ENCODE results near the gene TMC2.
"Not testable (repeated sequence)": the region's sequence is repeated elsewhere in the genome, so short reads cannot be mapped to it uniquely, and the experiment has no call there.

The TMC2 gene

DNA sequence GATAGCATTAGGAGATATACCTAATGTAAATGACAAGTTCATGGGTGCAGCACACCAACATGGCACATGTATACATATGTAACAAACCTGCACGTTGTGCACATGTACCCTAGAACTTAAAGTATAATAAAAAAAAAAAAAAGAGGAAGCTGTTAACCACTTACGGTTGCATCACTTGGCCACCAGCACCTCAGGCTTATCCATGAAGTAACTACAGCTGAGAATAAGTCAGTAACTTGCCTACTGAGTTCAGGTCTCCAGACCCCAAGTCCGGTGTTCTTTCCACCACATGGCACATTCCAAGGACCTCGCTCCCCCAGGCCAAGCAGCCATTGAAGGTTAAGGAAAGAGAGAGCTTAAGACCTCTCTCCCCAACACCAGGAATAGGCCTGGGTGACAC lies 148.4 kb downstream of the TMC2 start:
- Histone ChIP-seq H3K14ac (ENCODE audit: low read length) (peak overlapping the region; percentile 38), H3K27me3 (ENCODE audit: control insufficient read depth in 3 of 3, insufficient read depth in 3 of 3, low read depth in 1 of 3, low read length in 3 of 3) (peaks cover 0 to 22% (median 12%) of the 10 kb centered on the region in 3 experiments)
- H2BK15ac ChIP-seq (ENCODE audit: low read length); H3K4me3 ChIP-seq (ENCODE audit: low read length in 2 of 2); H4K8ac ChIP-seq (ENCODE audit: low read depth, low read length); H3K18ac ChIP-seq (ENCODE audit: low read length); H3K9me3 ChIP-seq (replicated peaks in 1 of 2; ENCODE audit: control insufficient read depth in 2 of 2, insufficient read depth in 1 of 2, low read depth in 1 of 2, low read length in 2 of 2); H3K4me1 ChIP-seq (ENCODE audit: control insufficient read depth in 2 of 2, insufficient read depth in 1 of 2, low read depth in 1 of 2, low read length in 2 of 2); H3K4ac ChIP-seq (ENCODE audit: low read length); H3K23ac ChIP-seq (ENCODE audit: low read depth, low read length, poor library complexity); H2AFZ ChIP-seq (ENCODE audit: low read length); H3K36me3 ChIP-seq (replicated peaks in 1 of 2; ENCODE audit: control insufficient read depth in 2 of 2, insufficient read depth in 2 of 2, low read length in 2 of 2); H3K27ac ChIP-seq (replicated peaks; ENCODE audit: low read length); H4K91ac ChIP-seq (ENCODE audit: low read depth, low read length, poor library complexity); DNase-seq (ENCODE audit: low spot score); H2BK120ac ChIP-seq (ENCODE audit: low read depth, low read length); H3K4me2 ChIP-seq (ENCODE audit: insufficient read depth, low read length, poor library complexity, severe bottlenecking); H3K79me1 ChIP-seq (ENCODE audit: low read depth, low read length); H2BK5ac ChIP-seq (ENCODE audit: low read length); H3K9ac ChIP-seq (ENCODE audit: low read depth, low read length, poor library complexity); H2AK5ac ChIP-seq (ENCODE audit: low read depth, low read length); H2BK12ac ChIP-seq (ENCODE audit: low read length): not testable (repeated sequence)
- WGBS, 2 donors (ENCODE audit: extremely low coverage in 2 of 2, insufficient read length in 2 of 2, insufficient replicate concordance in 1 of 2) = no CpG with 5 or more reads among the region's 4 CpGs

DNA sequence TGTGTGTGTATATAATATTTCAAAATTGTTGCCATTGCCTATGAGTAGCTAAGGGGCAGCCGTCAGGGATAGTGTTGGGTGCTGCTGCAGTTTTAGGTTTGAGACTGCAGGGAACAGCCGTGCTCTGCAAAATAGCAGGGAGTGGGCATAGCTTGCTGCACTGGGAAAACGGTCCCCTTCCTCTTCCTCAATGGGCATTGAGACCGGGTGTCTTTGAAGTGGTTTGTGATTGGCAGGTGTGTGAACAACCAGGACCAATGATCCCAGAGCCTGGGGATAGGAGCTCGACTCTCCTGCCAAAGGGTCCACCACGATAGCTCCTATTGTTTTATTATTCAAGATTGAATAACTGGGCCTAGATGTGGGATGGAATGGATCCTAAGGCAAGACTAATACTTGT lies 151.1 kb downstream of the TMC2 start:
- no peak overlapping the region for H3K14ac ChIP-seq (ENCODE audit: low read length)
- no CpG with 5 or more reads among the region's 6 CpGs for WGBS, 2 donors (ENCODE audit: extremely low coverage in 2 of 2, insufficient read length in 2 of 2, insufficient replicate concordance in 1 of 2)
- H2BK5ac ChIP-seq (ENCODE audit: low read length) = no peak overlapping the region

DNA sequence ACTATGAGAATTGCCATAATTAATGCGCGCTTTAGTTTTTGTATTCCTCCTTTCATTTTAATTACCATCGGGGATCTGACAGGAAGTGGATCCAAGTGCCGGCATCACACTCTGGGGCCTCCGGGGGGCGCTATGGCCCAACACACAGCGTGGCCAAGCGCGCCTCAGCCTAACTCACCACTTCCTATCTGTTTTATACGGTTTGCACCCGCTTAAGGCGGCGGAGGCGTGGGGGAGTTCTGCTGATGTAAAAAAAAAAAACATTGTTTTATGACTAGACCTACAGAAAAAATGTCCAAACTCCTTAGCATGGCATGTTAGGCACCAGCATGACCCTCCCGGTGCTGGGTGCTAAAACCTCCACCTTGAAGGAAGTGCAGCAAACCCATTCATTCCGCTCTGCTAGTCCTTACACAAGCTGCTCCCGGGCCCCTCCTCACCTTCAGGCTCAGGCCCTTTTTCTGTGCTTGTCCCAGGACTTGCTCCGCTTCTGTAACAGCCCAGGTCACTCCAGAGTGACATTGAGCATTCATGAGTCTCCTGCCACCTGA lies 151.7 kb downstream of the TMC2 start:
- H3K4me1 ChIP-seq (ENCODE audit: control insufficient read depth in 2 of 2, insufficient read depth in 1 of 2, low read depth in 1 of 2, low read length in 2 of 2) = peaks cover 7 to 11% of the 10 kb centered on the region in 2 donors
- no peak overlapping the region for H2BK15ac ChIP-seq (ENCODE audit: low read length)
- no peak overlapping the region for H3K4me3 ChIP-seq (ENCODE audit: low read length in 2 of 2)
- no peak overlapping the region for H3K27ac ChIP-seq (replicated peaks; ENCODE audit: low read length)
- DNase-seq (ENCODE audit: low spot score) = no peak
- H2BK5ac ChIP-seq (ENCODE audit: low read length) = no peak overlapping the region
- H3K9me3 ChIP-seq (replicated peaks in 1 of 2; ENCODE audit: control insufficient read depth in 2 of 2, insufficient read depth in 1 of 2, low read depth in 1 of 2, low read length in 2 of 2) = no peaks in the 10 kb centered on the region
- H3K23ac ChIP-seq (ENCODE audit: low read depth, low read length, poor library complexity) = no peak overlapping the region
- peaks cover 3% of the 10 kb centered on the region for H3K79me1 ChIP-seq (ENCODE audit: low read depth, low read length)
- H3K27me3 ChIP-seq (ENCODE audit: control insufficient read depth in 3 of 3, insufficient read depth in 3 of 3, low read depth in 1 of 3, low read length in 3 of 3) = peaks cover 13 to 48% (median 28%) of the 10 kb centered on the region in 3 experiments
- no peak overlapping the region for H3K14ac ChIP-seq (ENCODE audit: low read length)
- no peaks in the 10 kb centered on the region for H3K36me3 ChIP-seq (replicated peaks in 1 of 2; ENCODE audit: control insufficient read depth in 2 of 2, insufficient read depth in 2 of 2, low read length in 2 of 2)
- peak overlapping the region; percentile 35 for H3K18ac ChIP-seq (ENCODE audit: low read length)
- no peak overlapping the region for H2BK120ac ChIP-seq (ENCODE audit: low read depth, low read length)
- peak overlapping the region; percentile 59 for H2AFZ ChIP-seq (ENCODE audit: low read length)
- no CpG with 5 or more reads among the region's 18 CpGs for WGBS, 2 donors (ENCODE audit: extremely low coverage in 2 of 2, insufficient read length in 2 of 2, insufficient replicate concordance in 1 of 2)
- H3K4ac ChIP-seq (ENCODE audit: low read length) = no peak overlapping the region
- H4K91ac ChIP-seq (ENCODE audit: low read depth, low read length, poor library complexity) = no peak overlapping the region
- no peak overlapping the region for H3K9ac ChIP-seq (ENCODE audit: low read depth, low read length, poor library complexity)
- no peak overlapping the region for H2BK12ac ChIP-seq (ENCODE audit: low read length)
- H2AK5ac ChIP-seq (ENCODE audit: low read depth, low read length) = no peak overlapping the region
- H3K4me2 ChIP-seq (ENCODE audit: insufficient read depth, low read length, poor library complexity, severe bottlenecking) = peak overlapping the region; percentile 45
- no peak overlapping the region for H4K8ac ChIP-seq (ENCODE audit: low read depth, low read length)

More for the DNA sequence above, 151.1 kb downstream of the TMC2 start:
- Histone ChIP-seq H2BK12ac (ENCODE audit: low read length) (no peak overlapping the region), H3K4me3 (ENCODE audit: low read length in 2 of 2) (no peak overlapping the region), H4K91ac (ENCODE audit: low read depth, low read length, poor library complexity) (no peak overlapping the region), H3K79me1 (ENCODE audit: low read depth, low read length) (peaks cover 3% of the 10 kb centered on the region), H2BK15ac (ENCODE audit: low read length) (no peak overlapping the region), H3K4ac (ENCODE audit: low read length) (no peak overlapping the region), H2AK5ac (ENCODE audit: low read depth, low read length) (no peak overlapping the region), H3K18ac (ENCODE audit: low read length) (no peak overlapping the region), H3K27me3 (ENCODE audit: control insufficient read depth in 3 of 3, insufficient read depth in 3 of 3, low read depth in 1 of 3, low read length in 3 of 3) (peaks cover 13 to 48% (median 28%) of the 10 kb centered on the region in 3 experiments), H2BK120ac (ENCODE audit: low read depth, low read length) (no peak overlapping the region), H3K23ac (ENCODE audit: low read depth, low read length, poor library complexity) (no peak overlapping the region), H3K36me3 (replicated peaks in 1 of 2; ENCODE audit: control insufficient read depth in 2 of 2, insufficient read depth in 2 of 2, low read length in 2 of 2) (no peaks in the 10 kb centered on the region), H3K9me3 (replicated peaks in 1 of 2; ENCODE audit: control insufficient read depth in 2 of 2, insufficient read depth in 1 of 2, low read depth in 1 of 2, low read length in 2 of 2) (no peaks in the 10 kb centered on the region), H3K27ac (replicated peaks; ENCODE audit: low read length) (no peak overlapping the region), H3K4me2 (ENCODE audit: insufficient read depth, low read length, poor library complexity, severe bottlenecking) (no peak overlapping the region), H3K9ac (ENCODE audit: low read depth, low read length, poor library complexity) (no peak overlapping the region), H2AFZ (ENCODE audit: low read length) (peak overlapping the region; percentile 59), H3K4me1 (ENCODE audit: control insufficient read depth in 2 of 2, insufficient read depth in 1 of 2, low read depth in 1 of 2, low read length in 2 of 2) (peaks cover 7 to 11% of the 10 kb centered on the region in 2 donors), H4K8ac (ENCODE audit: low read depth, low read length) (no peak overlapping the region)
- no peak for DNase-seq (ENCODE audit: low spot score)

DNA sequence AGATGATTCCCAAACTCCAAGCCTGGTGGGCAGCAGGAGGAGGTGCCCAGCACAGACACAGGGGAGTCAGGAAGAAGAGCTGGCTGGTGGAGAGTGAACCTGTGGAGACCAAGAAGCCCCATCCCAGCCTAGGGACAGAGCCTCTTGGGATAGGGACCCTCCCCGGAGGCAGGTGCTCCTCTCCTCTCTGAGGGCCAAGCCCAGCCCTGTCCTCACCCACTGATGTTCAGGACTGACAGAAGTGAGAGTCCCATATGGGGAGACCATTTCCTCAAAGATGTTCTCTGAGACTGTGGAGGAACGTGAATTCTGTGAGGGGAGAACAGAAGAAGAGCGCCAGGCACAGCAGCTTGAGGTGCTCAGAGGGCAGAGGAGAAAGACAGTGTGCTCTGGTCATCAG lies 153.8 kb downstream of the TMC2 start:
- Histone ChIP-seq H3K4me1 (ENCODE audit: control insufficient read depth in 2 of 2, insufficient read depth in 1 of 2, low read depth in 1 of 2, low read length in 2 of 2) (peaks cover 18 to 19% of the 10 kb centered on the region in 2 donors), H3K27me3 (ENCODE audit: control insufficient read depth in 3 of 3, insufficient read depth in 3 of 3, low read depth in 1 of 3, low read length in 3 of 3) (peaks cover 29 to 67% (median 45%) of the 10 kb centered on the region in 3 experiments), H3K14ac (ENCODE audit: low read length) (no peak overlapping the region), H2BK120ac (ENCODE audit: low read depth, low read length) (no peak overlapping the region), H4K91ac (ENCODE audit: low read depth, low read length, poor library complexity) (no peak overlapping the region), H3K4me2 (ENCODE audit: insufficient read depth, low read length, poor library complexity, severe bottlenecking) (no peak overlapping the region), H3K4ac (ENCODE audit: low read length) (no peak overlapping the region), H2AK5ac (ENCODE audit: low read depth, low read length) (no peak overlapping the region), H2BK12ac (ENCODE audit: low read length) (no peak overlapping the region), H2BK5ac (ENCODE audit: low read length) (no peak overlapping the region), H4K8ac (ENCODE audit: low read depth, low read length) (no peak overlapping the region), H2BK15ac (ENCODE audit: low read length) (no peak overlapping the region), H3K79me1 (ENCODE audit: low read depth, low read length) (peaks cover 3% of the 10 kb centered on the region), H3K23ac (ENCODE audit: low read depth, low read length, poor library complexity) (no peak overlapping the region), H3K9me3 (replicated peaks in 1 of 2; ENCODE audit: control insufficient read depth in 2 of 2, insufficient read depth in 1 of 2, low read depth in 1 of 2, low read length in 2 of 2) (no peaks in the 10 kb centered on the region), H2AFZ (ENCODE audit: low read length) (no peak overlapping the region), H3K4me3 (ENCODE audit: low read length in 2 of 2) (no peak overlapping the region), H3K36me3 (replicated peaks in 1 of 2; ENCODE audit: control insufficient read depth in 2 of 2, insufficient read depth in 2 of 2, low read length in 2 of 2) (no peaks in the 10 kb centered on the region), H3K27ac (replicated peaks; ENCODE audit: low read length) (no peak overlapping the region), H3K9ac (ENCODE audit: low read depth, low read length, poor library complexity) (no peak overlapping the region), H3K18ac (ENCODE audit: low read length) (no peak overlapping the region)
- no CpG with 5 or more reads among the region's 3 CpGs for WGBS, 2 donors (ENCODE audit: extremely low coverage in 2 of 2, insufficient read length in 2 of 2, insufficient replicate concordance in 1 of 2)
- no peak for DNase-seq (ENCODE audit: low spot score)

Data from neuronal stem cell (in vitro differentiated cells).